SK-N-SH (cell line): Measurements from ENCODE around the gene TGFA.

Experiments
- CHD2 ChIP-seq: fragments of 150-350 bp; IDR thresholded peaks from 2 replicates; pipeline ENCODE4 v1.6.1; 2018; ENCODE audit warnings: low read length; ENCODE audit not compliant: partially characterized antibody
- FOXJ3 ChIP-seq: sonication (generic); formaldehyde crosslinking; IDR thresholded peaks from 2 replicates; pipeline ENCODE4 v1.5.1; 2020; ENCODE audit warnings: mild to moderate bottlenecking, missing genetic modification reagents
- FOXM1 ChIP-seq: IDR thresholded peaks from 2 replicates; pipeline ENCODE4 v1.4.0; 2012; ENCODE audit warnings: low read depth, mild to moderate bottlenecking
- GABPA ChIP-seq: IDR thresholded peaks from 2 replicates; pipeline ENCODE4 v1.4.0; 2012; ENCODE audit warnings: low read depth, mild to moderate bottlenecking
- JUND ChIP-seq: IDR thresholded peaks from 2 replicates; pipeline ENCODE4 v1.4.0; 2012
- NRF1 ChIP-seq: IDR thresholded peaks from 2 replicates; pipeline ENCODE4 v1.6.1; 2012; ENCODE audit warnings: low read depth, mild to moderate bottlenecking, low read length
- POLR2AphosphoS5 ChIP-seq: IDR thresholded peaks from 2 replicates; pipeline ENCODE4 v1.6.1; 2012; ENCODE audit warnings: low read depth, low read length
- TAF1 ChIP-seq: IDR thresholded peaks from 2 replicates; pipeline ENCODE4 v1.6.1; 2012; ENCODE audit warnings: low read depth, mild to moderate bottlenecking, low read length, moderate library complexity, borderline replicate concordance
- TF ChIP-seq, protein P1 (sequence below): fragments of 150-350 bp; IDR thresholded peaks from 2 replicates; pipeline ENCODE4 v1.6.1; 2016; ENCODE audit warnings: mild to moderate bottlenecking, low read depth, low read length
- TF ChIP-seq, protein P2 (sequence below): fragments of 200-600 bp; sonication (generic); IDR thresholded peaks from 2 replicates; pipeline ENCODE4 v1.6.1; 2017; ENCODE audit warnings: antibody characterized with exemption, mild to moderate bottlenecking, moderate library complexity
- TF ChIP-seq, protein P3 (sequence below): fragments of 150-350 bp; IDR thresholded peaks from 2 replicates; pipeline ENCODE4 v1.6.1; 2017; ENCODE audit warnings: antibody characterized with exemption, low read length, low read depth, borderline replicate concordance
- TF ChIP-seq, protein P4 (sequence below): IDR thresholded peaks from 2 replicates; pipeline ENCODE4; 2012
- TF ChIP-seq, protein P5 (sequence below): IDR thresholded peaks from 2 replicates; pipeline ENCODE4 v1.6.1; 2012; ENCODE audit warnings: mild to moderate bottlenecking, low read depth, low read length, moderate library complexity

DNA sequence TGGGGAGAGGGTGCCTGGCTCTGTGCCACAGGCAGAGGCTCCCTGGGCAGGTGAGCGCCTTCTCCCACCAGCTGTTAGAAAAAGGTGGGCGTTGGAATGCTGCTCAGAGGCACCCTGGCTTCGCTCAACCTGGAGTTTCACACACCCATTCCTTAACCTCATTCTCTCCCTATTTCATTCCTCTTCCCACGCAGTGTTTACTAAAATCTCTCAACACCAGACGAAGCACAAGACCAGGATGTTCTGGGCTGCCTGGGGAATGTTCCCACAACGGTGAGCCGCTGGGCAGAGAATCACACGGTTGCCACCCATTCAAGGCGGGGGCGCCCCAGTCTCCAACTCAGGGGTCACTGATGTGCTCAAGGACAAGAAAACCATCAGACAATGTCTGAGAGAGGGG lies 64.5 kb downstream of the TGFA start:
- no peak for TF ChIP-seq GABPA
- TF ChIP-seq, protein P1, sequence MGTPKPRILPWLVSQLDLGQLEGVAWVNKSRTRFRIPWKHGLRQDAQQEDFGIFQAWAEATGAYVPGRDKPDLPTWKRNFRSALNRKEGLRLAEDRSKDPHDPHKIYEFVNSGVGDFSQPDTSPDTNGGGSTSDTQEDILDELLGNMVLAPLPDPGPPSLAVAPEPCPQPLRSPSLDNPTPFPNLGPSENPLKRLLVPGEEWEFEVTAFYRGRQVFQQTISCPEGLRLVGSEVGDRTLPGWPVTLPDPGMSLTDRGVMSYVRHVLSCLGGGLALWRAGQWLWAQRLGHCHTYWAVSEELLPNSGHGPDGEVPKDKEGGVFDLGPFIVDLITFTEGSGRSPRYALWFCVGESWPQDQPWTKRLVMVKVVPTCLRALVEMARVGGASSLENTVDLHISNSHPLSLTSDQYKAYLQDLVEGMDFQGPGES, result no peak
- no peak for TF ChIP-seq NRF1
- TF ChIP-seq, protein P2, sequence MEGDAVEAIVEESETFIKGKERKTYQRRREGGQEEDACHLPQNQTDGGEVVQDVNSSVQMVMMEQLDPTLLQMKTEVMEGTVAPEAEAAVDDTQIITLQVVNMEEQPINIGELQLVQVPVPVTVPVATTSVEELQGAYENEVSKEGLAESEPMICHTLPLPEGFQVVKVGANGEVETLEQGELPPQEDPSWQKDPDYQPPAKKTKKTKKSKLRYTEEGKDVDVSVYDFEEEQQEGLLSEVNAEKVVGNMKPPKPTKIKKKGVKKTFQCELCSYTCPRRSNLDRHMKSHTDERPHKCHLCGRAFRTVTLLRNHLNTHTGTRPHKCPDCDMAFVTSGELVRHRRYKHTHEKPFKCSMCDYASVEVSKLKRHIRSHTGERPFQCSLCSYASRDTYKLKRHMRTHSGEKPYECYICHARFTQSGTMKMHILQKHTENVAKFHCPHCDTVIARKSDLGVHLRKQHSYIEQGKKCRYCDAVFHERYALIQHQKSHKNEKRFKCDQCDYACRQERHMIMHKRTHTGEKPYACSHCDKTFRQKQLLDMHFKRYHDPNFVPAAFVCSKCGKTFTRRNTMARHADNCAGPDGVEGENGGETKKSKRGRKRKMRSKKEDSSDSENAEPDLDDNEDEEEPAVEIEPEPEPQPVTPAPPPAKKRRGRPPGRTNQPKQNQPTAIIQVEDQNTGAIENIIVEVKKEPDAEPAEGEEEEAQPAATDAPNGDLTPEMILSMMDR, result no peak
- TF ChIP-seq, protein P3, sequence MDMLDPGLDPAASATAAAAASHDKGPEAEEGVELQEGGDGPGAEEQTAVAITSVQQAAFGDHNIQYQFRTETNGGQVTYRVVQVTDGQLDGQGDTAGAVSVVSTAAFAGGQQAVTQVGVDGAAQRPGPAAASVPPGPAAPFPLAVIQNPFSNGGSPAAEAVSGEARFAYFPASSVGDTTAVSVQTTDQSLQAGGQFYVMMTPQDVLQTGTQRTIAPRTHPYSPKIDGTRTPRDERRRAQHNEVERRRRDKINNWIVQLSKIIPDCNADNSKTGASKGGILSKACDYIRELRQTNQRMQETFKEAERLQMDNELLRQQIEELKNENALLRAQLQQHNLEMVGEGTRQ, result no peak
- TF ChIP-seq POLR2AphosphoS5, result no peak
- no peak for TF ChIP-seq FOXM1
- TF ChIP-seq JUND, result no peak
- no peak for TF ChIP-seq FOXJ3
- TF ChIP-seq, protein P4, sequence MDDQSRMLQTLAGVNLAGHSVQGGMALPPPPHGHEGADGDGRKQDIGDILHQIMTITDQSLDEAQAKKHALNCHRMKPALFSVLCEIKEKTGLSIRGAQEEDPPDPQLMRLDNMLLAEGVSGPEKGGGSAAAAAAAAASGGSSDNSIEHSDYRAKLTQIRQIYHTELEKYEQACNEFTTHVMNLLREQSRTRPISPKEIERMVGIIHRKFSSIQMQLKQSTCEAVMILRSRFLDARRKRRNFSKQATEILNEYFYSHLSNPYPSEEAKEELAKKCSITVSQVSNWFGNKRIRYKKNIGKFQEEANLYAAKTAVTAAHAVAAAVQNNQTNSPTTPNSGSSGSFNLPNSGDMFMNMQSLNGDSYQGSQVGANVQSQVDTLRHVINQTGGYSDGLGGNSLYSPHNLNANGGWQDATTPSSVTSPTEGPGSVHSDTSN, result no peak
- TF ChIP-seq, protein P5, sequence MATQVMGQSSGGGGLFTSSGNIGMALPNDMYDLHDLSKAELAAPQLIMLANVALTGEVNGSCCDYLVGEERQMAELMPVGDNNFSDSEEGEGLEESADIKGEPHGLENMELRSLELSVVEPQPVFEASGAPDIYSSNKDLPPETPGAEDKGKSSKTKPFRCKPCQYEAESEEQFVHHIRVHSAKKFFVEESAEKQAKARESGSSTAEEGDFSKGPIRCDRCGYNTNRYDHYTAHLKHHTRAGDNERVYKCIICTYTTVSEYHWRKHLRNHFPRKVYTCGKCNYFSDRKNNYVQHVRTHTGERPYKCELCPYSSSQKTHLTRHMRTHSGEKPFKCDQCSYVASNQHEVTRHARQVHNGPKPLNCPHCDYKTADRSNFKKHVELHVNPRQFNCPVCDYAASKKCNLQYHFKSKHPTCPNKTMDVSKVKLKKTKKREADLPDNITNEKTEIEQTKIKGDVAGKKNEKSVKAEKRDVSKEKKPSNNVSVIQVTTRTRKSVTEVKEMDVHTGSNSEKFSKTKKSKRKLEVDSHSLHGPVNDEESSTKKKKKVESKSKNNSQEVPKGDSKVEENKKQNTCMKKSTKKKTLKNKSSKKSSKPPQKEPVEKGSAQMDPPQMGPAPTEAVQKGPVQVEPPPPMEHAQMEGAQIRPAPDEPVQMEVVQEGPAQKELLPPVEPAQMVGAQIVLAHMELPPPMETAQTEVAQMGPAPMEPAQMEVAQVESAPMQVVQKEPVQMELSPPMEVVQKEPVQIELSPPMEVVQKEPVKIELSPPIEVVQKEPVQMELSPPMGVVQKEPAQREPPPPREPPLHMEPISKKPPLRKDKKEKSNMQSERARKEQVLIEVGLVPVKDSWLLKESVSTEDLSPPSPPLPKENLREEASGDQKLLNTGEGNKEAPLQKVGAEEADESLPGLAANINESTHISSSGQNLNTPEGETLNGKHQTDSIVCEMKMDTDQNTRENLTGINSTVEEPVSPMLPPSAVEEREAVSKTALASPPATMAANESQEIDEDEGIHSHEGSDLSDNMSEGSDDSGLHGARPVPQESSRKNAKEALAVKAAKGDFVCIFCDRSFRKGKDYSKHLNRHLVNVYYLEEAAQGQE, result no peak
- TF ChIP-seq CHD2, result no peak
- no peak for TF ChIP-seq TAF1
